Ovary (tissue), 9 donors: ENCODE results near the gene FBXO9. TPM values are rescaled to one million over a fixed set of nuclear protein-coding genes. Genes with fewer than 3 reads are reported as not detected.

Experiments used
- DNase-seq, 5 donors: peaks; one replicate each; pipeline ENCODE4 v3.0.0-alpha.2; 2019 to 2020
- H3K27ac ChIP-seq, 2 donors: fragments of 200-600 bp; one replicate each; pipeline versions ENCODE4 v1.5.1 to v1.8.0; 2019 to 2022
- H3K27me3 ChIP-seq: fragments of 200-600 bp; one replicate; pipeline ENCODE4 v1.8.0; 2022
- H3K36me3 ChIP-seq: fragments of 200-600 bp; sonication (generic); one replicate; pipeline ENCODE4 v1.5.1; 2019
- H3K4me1 ChIP-seq: one replicate; pipeline ENCODE4 v1.8.1; 2013; ENCODE audit warnings: mild to moderate bottlenecking, moderate library complexity; ENCODE audit not compliant: insufficient read depth
- H3K4me3 ChIP-seq: fragments of 200-600 bp; sonication (generic); one replicate; pipeline ENCODE4 v1.5.1; 2017
- H3K9me3 ChIP-seq, 2 donors: fragments of 200-600 bp in 1 of 2; sonication (generic) in 1 of 2; one replicate each; pipeline versions ENCODE4 v1.5.1 to v1.8.1; 2013 to 2019; ENCODE audit warnings: mild to moderate bottlenecking in 1 of 2, moderate library complexity in 1 of 2
- CTCF ChIP-seq, 3 donors: fragments of 450-650 bp in 2 of 3; fragments of 200-600 bp in 1 of 3; IDR thresholded peaks; one replicate each; pipeline versions ENCODE4 v1.5.1 to v1.8.0; 2016 to 2022; ENCODE audit warnings: antibody characterized with exemption in 3 of 3, mild to moderate bottlenecking in 1 of 3
- EP300 ChIP-seq: sonication (generic); formaldehyde crosslinking; IDR thresholded peaks from one replicate; pipeline ENCODE4 v1.6.1; 2017; ENCODE audit warnings: antibody characterized with exemption
- POLR2A ChIP-seq: fragments of 450-650 bp; IDR thresholded peaks from one replicate; pipeline ENCODE4 v1.6.1; 2017; ENCODE audit warnings: antibody characterized with exemption, mild to moderate bottlenecking, moderate library complexity
- WGBS, 3 donors: extraction: QIAGEN DNeasy Blood & Tissue Kit in 1 of 3; methylation state at CpG; one replicate each; pipeline versions ENCODE4 v1.1.5 to v1.1.7; 2013 to 2017; 5-methylcytosine and 5-hydroxymethylcytosine counted together
- intact Hi-C, 4 donors: fragments of 100-400 bp; cut with DNase I; formaldehyde crosslinking; loops; one replicate each; pipeline versions ENCODE4 v1.11.0 to v1.15.1; 2022 to 2023
- polyA plus RNA-seq, 2 donors: library from polyadenylated mRNA; stranded (reverse); fragments of 200-250 nt in 1 of 2; fragments of 350-450 nt in 1 of 2; fragmentation: Illumina TruSeq in 1 of 2; extraction: RNeasy Lipid Tissue Mini Kit (QIAGEN cat#74804) in 1 of 2; gene quantifications; one replicate each; pipeline ENCODE4 v1.2.3, GENCODE V29; 2013 to 2014
- total RNA-seq, 7 donors: library from RNA; depleted of rRNA in 2 of 7; stranded (reverse); fragments of >200 nt in 2 of 7; fragmentation: NEBNext Ultra II Directional in 3 of 7; extraction: Animal tissue kit (Norgen Biotek cat#: 25700) in 3 of 7; gene quantifications; one replicate each; pipeline versions ENCODE4 v1.1.0 to v1.2.4, GENCODE V29; 2016 to 2023
- donor health status: DM: no; HTN: no; CAD: no; lungs with moderate emphysema.
- donor health status: DM: no; HTN: no; CAD: no.
- donor health status: Bipolar disorder and iron deficiency.
- donor health status: DM: yes; HTN: yes; CAD: no.
- donor health status: DM: no; HTN: no; CAD: no.
- donor health status: DM: yes; HTN: yes; CAD: no.

FBXO9 gene
- total and polyA plus RNA-seq, 9 donors, result 31.6 to 86.3 (median 71.6) TPM

GRCh38 chr6:53042112-53042511 lies 23.1 kb upstream of the FBXO9 start:
- H3K36me3 ChIP-seq, result no peaks in the 10 kb centered on the region
- intact Hi-C loops, result no loop called here
- no peaks in the 10 kb centered on the region for H3K9me3 ChIP-seq
- H3K4me3 ChIP-seq, result no peak overlapping the region
- WGBS, 3 donors, result 15 to 22% (median 21%) methylated on average over 4 of the region's 4 CpGs
- DNase-seq, result no peak
- no peak overlapping the region for H3K27ac ChIP-seq
- no peak for TF ChIP-seq EP300
- TF ChIP-seq CTCF (IDR thresholded peaks at IDR 0.05), result no peak
- no peak for TF ChIP-seq POLR2A
- peaks cover 4% of the 10 kb centered on the region for H3K4me1 ChIP-seq
- no peaks in the 10 kb centered on the region for H3K27me3 ChIP-seq

GRCh38 chr6:53043581-53043980 lies 21.6 kb upstream of the FBXO9 start:
- H3K4me3 ChIP-seq, result no peak overlapping the region
- intact Hi-C loops, result no loop called here
- no peak for DNase-seq
- peaks cover 4% of the 10 kb centered on the region for H3K4me1 ChIP-seq
- H3K9me3 ChIP-seq, result no peaks in the 10 kb centered on the region
- H3K36me3 ChIP-seq, result no peaks in the 10 kb centered on the region
- TF ChIP-seq POLR2A (no peak), EP300 (no peak), CTCF (IDR thresholded peaks at IDR 0.05) (no peak)
- H3K27ac ChIP-seq, result no peak overlapping the region
- no peaks in the 10 kb centered on the region for H3K27me3 ChIP-seq

- Histone ChIP-seq H3K27ac (no peak overlapping the region), H3K4me3 (no peak overlapping the region), H3K36me3 (no peaks in the 10 kb centered on the region), H3K27me3 (no peaks in the 10 kb centered on the region), H3K4me1 (peaks cover 4% of the 10 kb centered on the region), H3K9me3 (no peaks in the 10 kb centered on the region)
- intact Hi-C loops, result no loop called here
- DNase-seq, result no peak
- WGBS, 3 donors, result 66 to 79% (median 69%) methylated on average over 4 of the region's 4 CpGs
- TF ChIP-seq CTCF (IDR thresholded peaks at IDR 0.05) (no peak), POLR2A (no peak), EP300 (no peak)
Measured at GRCh38 chr6:53044071-53044470, 21.1 kb upstream of the FBXO9 start.

GRCh38 chr6:53044572-53044971 lies 20.6 kb upstream of the FBXO9 start:
- H3K27me3 ChIP-seq, result no peaks in the 10 kb centered on the region
- H3K4me1 ChIP-seq, result peaks cover 4% of the 10 kb centered on the region
- no peaks in the 10 kb centered on the region for H3K36me3 ChIP-seq
- 60 to 69% (median 67%) methylated on average over 4 of the region's 4 CpGs for WGBS, 3 donors
- intact Hi-C loops, result no loop called here
- H3K27ac ChIP-seq, result no peak overlapping the region
- H3K4me3 ChIP-seq, result no peak overlapping the region
- TF ChIP-seq CTCF (IDR thresholded peaks at IDR 0.05), result no peak
- TF ChIP-seq POLR2A, result no peak
- TF ChIP-seq EP300, result no peak
- no peaks in the 10 kb centered on the region for H3K9me3 ChIP-seq
- no peak for DNase-seq
